K562 (cell line): ENCODE results near the gene TXLNG. TPM values are rescaled to one million over a fixed set of nuclear protein-coding genes. Genes with fewer than 3 reads are reported as not detected.

Experiments
- ATAC-seq: fragments of 200-7000 bp; cut with Tn5 transposase; 3 replicates; pipeline ENCODE4 v1.9.1; 2020; ENCODE audit warnings: moderate library complexity
- BruUV-seq: library from RNA; stranded (reverse); fragments of 400-500 nt; replicated peaks from 2 replicates; lab custom pipeline; 2021; lab: Mats Ljungman, UMichigan
- CTCF ChIA-PET: fragments of 300-600 bp; formaldehyde crosslinking; extraction: SDS; loops from one replicate; lab custom pipeline; 2021; ENCODE audit warnings: low intra/inter-chr PET ratio; lab: Yijun Ruan, JAX
- POLR2A ChIA-PET: fragments of 300-600, 350-650 bp; sonication (Branson Sonifier 250); formaldehyde crosslinking; extraction: SDS; loops from one replicate; lab custom pipeline; 2021; ENCODE audit warnings: antibody characterized with exemption, inconsistent platforms; lab: Yijun Ruan, JAX
- DNase-seq, 4 experiments: peaks; one replicate each; pipeline versions ENCODE4 v3.0.0 to v3.0.0-alpha.2; 2011 to 2018; ENCODE audit warnings: low spot score in 3 of 4, mixed read lengths in 3 of 4; ENCODE audit errors: extremely low read depth in 1 of 4
- FAIRE-seq: peaks from 2 replicates; lab custom pipeline; 2011; peaks lifted over from hg19 to GRCh38; lab: Jason Lieb, UNC
- H2AFZ ChIP-seq: 2 replicates; pipeline ENCODE4 v1.6.0; 2011; ENCODE audit warnings: low read depth, low read length, control low read depth, inconsistent platforms
- H3K27ac ChIP-seq: fragments of 200-600 bp; 3 replicates; pipeline ENCODE4 v1.8.0; 2011; ENCODE audit warnings: low read depth, mild to moderate bottlenecking, control low read depth, inconsistent platforms, low read length, moderate library complexity, mixed read lengths; ENCODE audit errors: extremely low read depth
- H3K27me3 ChIP-seq, 2 experiments: fragments of 300-600 bp in 1 of 2; 2 replicates in 1 of 2; 3 replicates in 1 of 2; pipeline versions ENCODE4 v1.6.0 to v1.8.0; 2011; ENCODE audit warnings: inconsistent platforms in 2 of 2, low read length in 2 of 2, mild to moderate bottlenecking in 1 of 2, mixed read lengths in 1 of 2, moderate library complexity in 1 of 2; ENCODE audit not compliant: control insufficient read depth in 2 of 2, insufficient read depth in 2 of 2
- H3K36me3 ChIP-seq: fragments of 300-600 bp; 3 replicates; pipeline ENCODE4 v1.8.0; 2011; ENCODE audit warnings: mild to moderate bottlenecking, low read length, inconsistent platforms; ENCODE audit not compliant: control insufficient read depth, insufficient read depth
- H3K4me1 ChIP-seq, 2 experiments: fragments of 200-600 bp in 1 of 2; replicated peaks in 1 of 2; 2 replicates in 1 of 2; 3 replicates in 1 of 2; pipeline versions ENCODE4 v1.5.1 to v1.8.0; 2011; ENCODE audit warnings: inconsistent platforms in 2 of 2, low read length in 2 of 2, mild to moderate bottlenecking in 1 of 2, mixed read lengths in 1 of 2, moderate library complexity in 1 of 2; ENCODE audit not compliant: control insufficient read depth in 2 of 2, insufficient read depth in 2 of 2
- H3K4me2 ChIP-seq: 2 replicates; pipeline ENCODE4 v1.6.1; 2011; ENCODE audit warnings: low read length, control low read depth, inconsistent platforms, mixed read lengths; ENCODE audit not compliant: insufficient read depth
- H3K4me3 ChIP-seq: fragments of 200-600 bp; sonication (generic), shearing (Covaris generic); 2 replicates; pipeline ENCODE4 v1.5.1; 2016; ENCODE audit warnings: control low read depth, inconsistent platforms
- H3K79me2 ChIP-seq: fragments of 200-600 bp; 3 replicates; pipeline ENCODE4 v1.8.0; 2011; ENCODE audit warnings: low read length, inconsistent platforms; ENCODE audit not compliant: control insufficient read depth, insufficient read depth
- H3K9ac ChIP-seq, 2 experiments: 2 replicates each; pipeline versions ENCODE4 v1.6.0 to v1.6.1; 2011; ENCODE audit warnings: low read depth in 2 of 2, low read length in 2 of 2, control low read depth in 1 of 2, inconsistent platforms in 1 of 2, mild to moderate bottlenecking in 1 of 2, mixed read lengths in 1 of 2; ENCODE audit not compliant: insufficient read depth in 1 of 2
- H3K9me1 ChIP-seq: one replicate; pipeline ENCODE4 v1.6.0; 2011; ENCODE audit warnings: inconsistent platforms, mild to moderate bottlenecking, low read length, moderate library complexity; ENCODE audit not compliant: control insufficient read depth, insufficient read depth
- H3K9me3 ChIP-seq: replicated peaks from 2 replicates; pipeline ENCODE4 v1.5.1; 2011; ENCODE audit warnings: low read depth, low read length, inconsistent platforms; ENCODE audit not compliant: control insufficient read depth, insufficient read depth
- H4K20me1 ChIP-seq: replicated peaks from 2 replicates; pipeline ENCODE4 v1.6.1; 2011; ENCODE audit warnings: low read length, inconsistent platforms, mixed read lengths; ENCODE audit not compliant: control insufficient read depth, insufficient read depth
- CHD4 ChIP-seq: fragments of 200-600 bp; sonication (generic); IDR thresholded peaks from 3 replicates; pipeline ENCODE4 v1.6.1; 2012; ENCODE audit warnings: low read depth, mild to moderate bottlenecking, mixed read lengths, low read length, inconsistent platforms; ENCODE audit not compliant: insufficient read depth, insufficient replicate concordance, poor library complexity, severe bottlenecking
- ELK3 ChIP-seq: fragments of 450-650 bp; formaldehyde crosslinking; IDR thresholded peaks from 2 replicates; pipeline ENCODE4 v1.4.0; 2020; ENCODE audit warnings: mild to moderate bottlenecking
- NONO ChIP-seq, 2 experiments: fragments of 200-400 bp in 1 of 2; fragments of 450-650 bp in 1 of 2; formaldehyde crosslinking in 1 of 2; IDR thresholded peaks; 2 replicates each; pipeline ENCODE4 v1.6.1; 2017; ENCODE audit warnings: low read depth in 2 of 2, mild to moderate bottlenecking in 2 of 2, moderate library complexity in 2 of 2, low read length in 1 of 2
- PTRF ChIP-seq: fragments of 450-650 bp; IDR thresholded peaks from 2 replicates; pipeline ENCODE4 v1.6.1; 2016; ENCODE audit warnings: mild to moderate bottlenecking, missing genetic modification characterization, missing compliant biosample characterization
- SMARCE1 ChIP-seq: fragments of 450-650 bp; IDR thresholded peaks from 2 replicates; pipeline ENCODE4 v1.7.1; 2016; ENCODE audit warnings: mild to moderate bottlenecking
- THAP7 ChIP-seq: fragments of 250-450 bp; sonication (Bioruptor Pico); IDR thresholded peaks from 2 replicates; pipeline ENCODE4 v1.5.0; 2021
- YY1 ChIP-seq, 3 experiments: IDR thresholded peaks; 2 replicates each; pipeline ENCODE4 v1.6.1; 2011; ENCODE audit warnings: low read length in 2 of 3, mild to moderate bottlenecking in 2 of 3, moderate library complexity in 2 of 3, borderline replicate concordance in 1 of 3, control low read depth in 1 of 3, low read depth in 1 of 3; ENCODE audit not compliant: insufficient read depth in 3 of 3, insufficient replicate concordance in 2 of 3, control insufficient read depth in 1 of 3, insufficient read length in 1 of 3; ENCODE audit errors: extremely low read depth in 1 of 3
- ZBTB40 ChIP-seq, 2 experiments: fragments of 450-650 bp in 1 of 2; sonication (generic) in 1 of 2; formaldehyde crosslinking in 1 of 2; IDR thresholded peaks; 2 replicates each; pipeline versions ENCODE4 v1.7.1 to v1.9.0; 2016 to 2022; ENCODE audit warnings: inconsistent platforms in 1 of 2, mild to moderate bottlenecking in 1 of 2, missing genetic modification reagents in 1 of 2
- ZNF239 ChIP-seq: fragments of 250-450 bp; sonication (Bioruptor Pico); IDR thresholded peaks from 2 replicates; pipeline ENCODE4 v1.4.0; 2020; ENCODE audit warnings: mild to moderate bottlenecking
- ZNF24 ChIP-seq: fragments of 450-650 bp; IDR thresholded peaks from 2 replicates; pipeline ENCODE4 v1.6.1; 2016
- WGBS: fragments of 100-300 bp; shearing (Covaris generic); methylation state at CpG from one replicate; pipeline ENCODE4 v1.1.6; 2016; ENCODE audit warnings: low coverage, mixed read lengths; ENCODE audit not compliant: insufficient coverage; ENCODE audit errors: missing lambda C conversion rate; 5-methylcytosine and 5-hydroxymethylcytosine counted together
- in situ Hi-C: fragments of 300-500 bp; cut with MboI; formaldehyde crosslinking; loops from 4 replicates; pipeline ENCODE4 v1.15.0; 2018; ENCODE audit warnings: inconsistent platforms, mixed read lengths
- intact Hi-C: fragments of 100-400 bp; cut with micrococcal nuclease; formaldehyde crosslinking; loops from 2 replicates; pipeline ENCODE4 v1.14.2; 2022
- polyA plus RNA-seq, 8 experiments: library from polyadenylated mRNA; depleted of rRNA in 4 of 8; stranded (reverse) in 5 of 8; unstranded in 3 of 8; fragments of >200 nt; fragmentation: Nextera tagmentation in 2 of 8; fragmentation: Illumina TruSeq in 1 of 8; extraction: Ambion mirVana in 2 of 8; extraction: Trizol in 1 of 8; gene quantifications; 2 replicates each; pipeline versions ENCODE4 v1.2.1 to v1.2.3, GENCODE V29; 2011 to 2014; ENCODE audit warnings: inconsistent platforms in 1 of 8, missing spikeins in 1 of 8
- total RNA-seq, 7 experiments: library from RNA; depleted of rRNA in 6 of 7; stranded (reverse); fragments of >200 nt in 6 of 7; fragmentation: Illumina TruSeq in 2 of 7; extraction: Trizol in 2 of 7; gene quantifications; 2 replicates each; pipeline versions ENCODE4 v1.2.1 to v1.2.3, GENCODE V29; 2011 to 2021; ENCODE audit warnings: low replicate concordance in 1 of 7

Gene TXLNG
- total and polyA plus RNA-seq, 9 of the 15 experiments (the other 6 are each of a cell fraction or from before 2014, with no cell fraction given), result 13.1 to 47.0 (median 31.6) TPM

GRCh38 chrX:16822723-16823122 lies 36.5 kb downstream of the TXLNG start:
- BruUV-seq, result TSS peak; percentile 11
- DNase-seq (no peak), ATAC-seq (no peak), FAIRE-seq (no peak)
- no peaks in the 10 kb centered on the region; the same call in 2 of the 3 replicates for H3K79me2 ChIP-seq
- no peak overlapping the region for H3K4me2 ChIP-seq
- WGBS, result 100% methylated on average over 2 of the region's 2 CpGs
- intact Hi-C loops, result no loop called here
- H3K4me1 ChIP-seq, result no peaks in the 10 kb centered on the region; a peak in 1 of 5 replicates
- H3K36me3 ChIP-seq, result peaks cover 74% of the 10 kb centered on the region
- H3K9me3 ChIP-seq, result no peaks in the 10 kb centered on the region
- POLR2A ChIA-PET, result no interaction called here
- no peaks in the 10 kb centered on the region for H3K9me1 ChIP-seq
- in situ Hi-C loops, result loop anchor here (10.0 kb wide), 1 partner anchor 222 kb away; no protein-coding TSS in a partner anchor
- H2AFZ ChIP-seq, result no peak overlapping the region
- no peak overlapping the region for H3K9ac ChIP-seq
- no peaks in the 10 kb centered on the region; the same call in 1 of the 2 replicates for H4K20me1 ChIP-seq
- H3K4me3 ChIP-seq, result no peak overlapping the region
- CTCF ChIA-PET, result no interaction called here
- H3K27me3 ChIP-seq, result no peaks in the 10 kb centered on the region
- no peak overlapping the region for H3K27ac ChIP-seq
- TF ChIP-seq ZBTB40 (IDR thresholded peaks at IDR 0.05) (no peak), ZBTB40 (CRISPR knock-in tag; IDR thresholded peaks at IDR 0.05) (no peak), ELK3 (CRISPR knock-in tag) (no peak), ZNF239 (no peak), CHD4 (no peak), SMARCE1 (no peak), THAP7 (CRISPR knock-in tag) (no peak), YY1 (IDR thresholded peaks at IDR 0.05; ENCODE audit: borderline replicate concordance in 1 of 3, control insufficient read depth in 1 of 3, extremely low read depth in 1 of 3, insufficient read depth in 3 of 3, insufficient read length in 1 of 3, insufficient replicate concordance in 2 of 3, low read depth in 1 of 3, low read length in 2 of 3) (no peak), NONO (IDR thresholded peaks at IDR 0.05; ENCODE audit: low read depth in 2 of 2, low read length in 1 of 2) (no peak), PTRF (tag) (no peak), ZNF24 (no peak)
